K562 (cell line): ENCODE data around the gene TMEM217. TPM values are rescaled to one million over a fixed set of nuclear protein-coding genes. Genes with fewer than 3 reads are reported as not detected.

ENCODE experiments used
- ARID1B ChIP-seq: fragments of 450-650 bp; IDR thresholded peaks from 2 replicates; pipeline ENCODE4 v1.6.1; 2016; ENCODE audit warnings: antibody characterized with exemption, mild to moderate bottlenecking, inconsistent platforms
- CHD1 ChIP-seq: fragments of 200-600 bp; sonication (generic); IDR thresholded peaks from one replicate; pipeline ENCODE4 v1.6.1; 2012; ENCODE audit warnings: mild to moderate bottlenecking, moderate library complexity, low read length, inconsistent platforms
- CREBBP ChIP-seq: IDR thresholded peaks from one replicate; pipeline ENCODE4 v1.6.1; 2012; ENCODE audit warnings: low read depth, mild to moderate bottlenecking, control low read depth, inconsistent platforms, low read length
- DMBX1 ChIP-seq: fragments of 250-450 bp; sonication (Bioruptor Pico); IDR thresholded peaks from 2 replicates; pipeline ENCODE4 v1.8.0; 2022; ENCODE audit warnings: inconsistent platforms, mild to moderate bottlenecking, moderate library complexity, borderline replicate concordance
- GTF2E2 ChIP-seq: fragments of 200-800 bp; sonication (Bioruptor generic); IDR thresholded peaks from 2 replicates; pipeline ENCODE4 v1.6.1; 2016; ENCODE audit warnings: missing genetic modification characterization, missing compliant biosample characterization
- HDAC2 ChIP-seq: fragments of 450-650 bp; IDR thresholded peaks from 2 replicates; pipeline ENCODE4 v1.6.1; 2016; ENCODE audit warnings: mild to moderate bottlenecking
- JUNB ChIP-seq: fragments of 450-650 bp; formaldehyde crosslinking; conservative IDR thresholded peaks from 2 replicates; pipeline ENCODE4 v1.4.0; 2020; ENCODE audit warnings: mild to moderate bottlenecking
- KDM5B ChIP-seq: fragments of 200-600 bp; sonication (generic); IDR thresholded peaks from 2 replicates; pipeline ENCODE4 v1.6.1; 2012; ENCODE audit warnings: low read depth, mild to moderate bottlenecking, moderate library complexity, low read length, control low read depth, inconsistent platforms; ENCODE audit not compliant: insufficient replicate concordance
- TAL1 ChIP-seq: fragments of 450-650 bp; IDR thresholded peaks from 2 replicates; pipeline ENCODE4 v1.6.1; 2016; ENCODE audit warnings: mild to moderate bottlenecking
- TCF7 ChIP-seq: sonication (generic); IDR thresholded peaks from 2 replicates; pipeline ENCODE4 v1.6.1; 2016; ENCODE audit warnings: antibody characterized with exemption, borderline replicate concordance
- ZBTB7A ChIP-seq: IDR thresholded peaks from 2 replicates; pipeline ENCODE4 v1.6.1; 2011; ENCODE audit warnings: low read depth, mild to moderate bottlenecking, low read length, moderate library complexity, borderline replicate concordance; ENCODE audit not compliant: control insufficient read depth
- ZFX ChIP-seq: sonication (generic); formaldehyde crosslinking; IDR thresholded peaks from 2 replicates; pipeline ENCODE4 v1.8.0; 2022; ENCODE audit warnings: mild to moderate bottlenecking, missing genetic modification reagents, moderate library complexity
- polyA plus RNA-seq, 8 experiments: library from polyadenylated mRNA; depleted of rRNA in 4 of 8; stranded (reverse) in 5 of 8; unstranded in 3 of 8; fragments of >200 nt; fragmentation: Nextera tagmentation in 2 of 8; fragmentation: Illumina TruSeq in 1 of 8; extraction: Ambion mirVana in 2 of 8; extraction: Trizol in 1 of 8; gene quantifications; 2 replicates each; pipeline versions ENCODE4 v1.2.1 to v1.2.3, GENCODE V29; 2011 to 2014; ENCODE audit warnings: inconsistent platforms in 1 of 8, missing spikeins in 1 of 8
- total RNA-seq, 7 experiments: library from RNA; depleted of rRNA in 6 of 7; stranded (reverse); fragments of >200 nt in 6 of 7; fragmentation: Illumina TruSeq in 2 of 7; extraction: Trizol in 2 of 7; gene quantifications; 2 replicates each; pipeline versions ENCODE4 v1.2.1 to v1.2.3, GENCODE V29; 2011 to 2021; ENCODE audit warnings: low replicate concordance in 1 of 7
- TF ChIP-seq, protein P1 (sequence below): fragments of 250-450 bp; sonication (Bioruptor Pico); IDR thresholded peaks from 2 replicates; pipeline ENCODE4 v1.5.0; 2020; ENCODE audit warnings: mild to moderate bottlenecking, borderline replicate concordance
- TF ChIP-seq, protein P2 (sequence below): sonication (generic); formaldehyde crosslinking; IDR thresholded peaks from 2 replicates; pipeline ENCODE4 v1.8.0; 2023; ENCODE audit warnings: mild to moderate bottlenecking, missing genetic modification reagents
- TF ChIP-seq, protein P3 (sequence below): sonication (generic); IDR thresholded peaks from 2 replicates; pipeline ENCODE4 v1.6.1; 2016
- TF ChIP-seq, protein P4 (sequence below): sonication (generic); formaldehyde crosslinking; IDR thresholded peaks from 2 replicates; pipeline ENCODE4 v1.8.0; 2022; ENCODE audit warnings: missing genetic modification reagents, mild to moderate bottlenecking, moderate library complexity, borderline replicate concordance

Gene TMEM217
- total and polyA plus RNA-seq, 9 of the 15 experiments (the other 6 are each of a cell fraction or from before 2014, with no cell fraction given) = 1.3 to 8.0 (median 1.9) TPM

DNA sequence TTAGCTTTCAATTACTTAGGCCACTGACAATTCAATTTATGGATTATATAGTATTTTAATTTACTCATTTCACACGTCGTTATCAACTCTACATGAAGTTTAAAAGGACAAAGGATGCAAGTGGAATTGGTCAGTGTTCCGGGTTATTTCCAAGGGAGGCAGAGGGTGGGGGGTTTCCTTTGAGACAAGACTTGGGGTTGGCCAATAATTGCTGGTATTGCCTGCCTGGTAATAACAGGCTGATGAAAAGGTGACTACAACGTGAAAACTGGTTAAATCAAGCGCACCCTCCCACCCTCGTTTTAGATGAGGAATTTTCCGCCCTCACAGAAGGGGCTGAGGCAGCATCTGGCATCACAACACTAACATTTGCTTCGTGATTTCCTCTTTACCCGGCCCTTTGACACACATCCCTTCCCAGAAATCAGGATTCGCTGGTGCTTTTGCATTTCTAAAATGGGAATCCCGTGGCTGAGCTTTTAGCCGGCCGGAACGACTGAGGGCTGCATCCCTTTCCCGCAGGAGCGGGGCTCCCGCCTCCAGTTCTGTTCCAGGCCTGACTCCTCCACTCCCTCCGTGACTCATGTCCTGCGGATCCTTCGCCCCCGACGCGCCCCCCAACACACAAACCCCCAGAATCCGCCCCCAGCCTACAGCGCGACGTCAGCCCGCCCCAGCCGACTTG lies 89.0 kb downstream of the TMEM217 start (continued):
- TF ChIP-seq TCF7 (no peak), JUNB (CRISPR knock-in tag) (0 out of 2 replicates have a peak, but pooled peaks have one; percentile 2), GTF2E2 (tag) (peak; percentile 87), CHD1 (peak; percentile 57), ZBTB7A (peak; percentile 89), KDM5B (peak; percentile 82), ZFX (CRISPR knock-in tag) (peak; percentile 89), DMBX1 (CRISPR knock-in tag) (no peak), CREBBP (no peak), TAL1 (no peak), HDAC2 (peak; percentile 72; the same call in 1 of the 2 replicates), ARID1B (peak; percentile 65; the same call in 1 of the 2 replicates)
- TF ChIP-seq, protein P1, sequence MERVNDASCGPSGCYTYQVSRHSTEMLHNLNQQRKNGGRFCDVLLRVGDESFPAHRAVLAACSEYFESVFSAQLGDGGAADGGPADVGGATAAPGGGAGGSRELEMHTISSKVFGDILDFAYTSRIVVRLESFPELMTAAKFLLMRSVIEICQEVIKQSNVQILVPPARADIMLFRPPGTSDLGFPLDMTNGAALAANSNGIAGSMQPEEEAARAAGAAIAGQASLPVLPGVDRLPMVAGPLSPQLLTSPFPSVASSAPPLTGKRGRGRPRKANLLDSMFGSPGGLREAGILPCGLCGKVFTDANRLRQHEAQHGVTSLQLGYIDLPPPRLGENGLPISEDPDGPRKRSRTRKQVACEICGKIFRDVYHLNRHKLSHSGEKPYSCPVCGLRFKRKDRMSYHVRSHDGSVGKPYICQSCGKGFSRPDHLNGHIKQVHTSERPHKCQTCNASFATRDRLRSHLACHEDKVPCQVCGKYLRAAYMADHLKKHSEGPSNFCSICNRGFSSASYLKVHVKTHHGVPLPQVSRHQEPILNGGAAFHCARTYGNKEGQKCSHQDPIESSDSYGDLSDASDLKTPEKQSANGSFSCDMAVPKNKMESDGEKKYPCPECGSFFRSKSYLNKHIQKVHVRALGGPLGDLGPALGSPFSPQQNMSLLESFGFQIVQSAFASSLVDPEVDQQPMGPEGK (CRISPR knock-in tag) = no peak
- TF ChIP-seq, protein P2, sequence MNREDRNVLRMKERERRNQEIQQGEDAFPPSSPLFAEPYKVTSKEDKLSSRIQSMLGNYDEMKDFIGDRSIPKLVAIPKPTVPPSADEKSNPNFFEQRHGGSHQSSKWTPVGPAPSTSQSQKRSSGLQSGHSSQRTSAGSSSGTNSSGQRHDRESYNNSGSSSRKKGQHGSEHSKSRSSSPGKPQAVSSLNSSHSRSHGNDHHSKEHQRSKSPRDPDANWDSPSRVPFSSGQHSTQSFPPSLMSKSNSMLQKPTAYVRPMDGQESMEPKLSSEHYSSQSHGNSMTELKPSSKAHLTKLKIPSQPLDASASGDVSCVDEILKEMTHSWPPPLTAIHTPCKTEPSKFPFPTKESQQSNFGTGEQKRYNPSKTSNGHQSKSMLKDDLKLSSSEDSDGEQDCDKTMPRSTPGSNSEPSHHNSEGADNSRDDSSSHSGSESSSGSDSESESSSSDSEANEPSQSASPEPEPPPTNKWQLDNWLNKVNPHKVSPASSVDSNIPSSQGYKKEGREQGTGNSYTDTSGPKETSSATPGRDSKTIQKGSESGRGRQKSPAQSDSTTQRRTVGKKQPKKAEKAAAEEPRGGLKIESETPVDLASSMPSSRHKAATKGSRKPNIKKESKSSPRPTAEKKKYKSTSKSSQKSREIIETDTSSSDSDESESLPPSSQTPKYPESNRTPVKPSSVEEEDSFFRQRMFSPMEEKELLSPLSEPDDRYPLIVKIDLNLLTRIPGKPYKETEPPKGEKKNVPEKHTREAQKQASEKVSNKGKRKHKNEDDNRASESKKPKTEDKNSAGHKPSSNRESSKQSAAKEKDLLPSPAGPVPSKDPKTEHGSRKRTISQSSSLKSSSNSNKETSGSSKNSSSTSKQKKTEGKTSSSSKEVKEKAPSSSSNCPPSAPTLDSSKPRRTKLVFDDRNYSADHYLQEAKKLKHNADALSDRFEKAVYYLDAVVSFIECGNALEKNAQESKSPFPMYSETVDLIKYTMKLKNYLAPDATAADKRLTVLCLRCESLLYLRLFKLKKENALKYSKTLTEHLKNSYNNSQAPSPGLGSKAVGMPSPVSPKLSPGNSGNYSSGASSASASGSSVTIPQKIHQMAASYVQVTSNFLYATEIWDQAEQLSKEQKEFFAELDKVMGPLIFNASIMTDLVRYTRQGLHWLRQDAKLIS (CRISPR knock-in tag) = peak; percentile 61; the same call in 1 of the 2 replicates
- TF ChIP-seq, protein P3, sequence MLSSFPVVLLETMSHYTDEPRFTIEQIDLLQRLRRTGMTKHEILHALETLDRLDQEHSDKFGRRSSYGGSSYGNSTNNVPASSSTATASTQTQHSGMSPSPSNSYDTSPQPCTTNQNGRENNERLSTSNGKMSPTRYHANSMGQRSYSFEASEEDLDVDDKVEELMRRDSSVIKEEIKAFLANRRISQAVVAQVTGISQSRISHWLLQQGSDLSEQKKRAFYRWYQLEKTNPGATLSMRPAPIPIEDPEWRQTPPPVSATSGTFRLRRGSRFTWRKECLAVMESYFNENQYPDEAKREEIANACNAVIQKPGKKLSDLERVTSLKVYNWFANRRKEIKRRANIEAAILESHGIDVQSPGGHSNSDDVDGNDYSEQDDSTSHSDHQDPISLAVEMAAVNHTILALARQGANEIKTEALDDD = peak; percentile 72; the same call in 1 of the 2 replicates
- TF ChIP-seq, protein P4, sequence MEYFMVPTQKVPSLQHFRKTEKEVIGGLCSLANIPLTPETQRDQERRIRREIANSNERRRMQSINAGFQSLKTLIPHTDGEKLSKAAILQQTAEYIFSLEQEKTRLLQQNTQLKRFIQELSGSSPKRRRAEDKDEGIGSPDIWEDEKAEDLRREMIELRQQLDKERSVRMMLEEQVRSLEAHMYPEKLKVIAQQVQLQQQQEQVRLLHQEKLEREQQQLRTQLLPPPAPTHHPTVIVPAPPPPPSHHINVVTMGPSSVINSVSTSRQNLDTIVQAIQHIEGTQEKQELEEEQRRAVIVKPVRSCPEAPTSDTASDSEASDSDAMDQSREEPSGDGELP (CRISPR knock-in tag) = no peak
